IMR-90 (cell line): ENCODE data around the gene SPINT2. TPM values are rescaled to one million over a fixed set of nuclear protein-coding genes. Genes with fewer than 3 reads are reported as not detected.
"Not testable (repeated sequence)": the region's sequence is repeated elsewhere in the genome, so short reads cannot be mapped to it uniquely, and the experiment has no call there.

ENCODE experiments used
- ATAC-seq: fragments of 200-7000 bp; cut with Tn5 transposase; 2 replicates; pipeline ENCODE4 v1.9.1; 2020; ENCODE audit warnings: low read depth, mild to moderate bottlenecking, moderate library complexity
- BruUV-seq: library from RNA; stranded (reverse); fragments of 400-500 nt; replicated peaks from 2 replicates; lab custom pipeline; 2021; lab: Mats Ljungman, UMichigan
- CTCF ChIA-PET: fragments of 300-600 bp; formaldehyde crosslinking; extraction: SDS; loops from one replicate; lab custom pipeline; 2021; ENCODE audit warnings: antibody characterized with exemption; lab: Yijun Ruan, JAX
- POLR2A ChIA-PET: fragments of 300-600 bp; sonication (Branson Sonifier 250); formaldehyde crosslinking; loops from one replicate; lab custom pipeline; 2022; ENCODE audit warnings: antibody characterized with exemption; ENCODE audit not compliant: unreplicated experiment; lab: Charles Lee
- DNase-seq: peaks from one replicate; pipeline ENCODE4 v3.0.0; 2013
- H2AFZ ChIP-seq: replicated peaks from 2 replicates; pipeline ENCODE3; 2013; ENCODE audit warnings: low read length, mild to moderate bottlenecking; ENCODE audit not compliant: poor library complexity
- H2AK5ac ChIP-seq: 2 replicates; pipeline ENCODE4 v1.6.1; 2013; ENCODE audit warnings: low read depth, low read length, inconsistent platforms
- H2AK9ac ChIP-seq: replicated peaks from 2 replicates; pipeline ENCODE3; 2013; ENCODE audit warnings: mild to moderate bottlenecking, low read depth, low read length, moderate library complexity; ENCODE audit not compliant: poor library complexity
- H2BK120ac ChIP-seq: 2 replicates; pipeline ENCODE4 v1.6.1; 2013; ENCODE audit warnings: low read depth, low read length, inconsistent platforms
- H2BK15ac ChIP-seq: 3 replicates; pipeline ENCODE4 v1.6.1; 2013; ENCODE audit warnings: low read depth, low read length, inconsistent platforms
- H2BK20ac ChIP-seq: 2 replicates; pipeline ENCODE4 v1.6.1; 2013; ENCODE audit warnings: low read depth, mild to moderate bottlenecking, inconsistent platforms, low read length, moderate library complexity
- H2BK5ac ChIP-seq: 2 replicates; pipeline ENCODE4 v1.6.1; 2013; ENCODE audit warnings: mild to moderate bottlenecking, low read depth, low read length, inconsistent platforms; ENCODE audit not compliant: poor library complexity, severe bottlenecking
- H3K14ac ChIP-seq: replicated peaks from 2 replicates; pipeline ENCODE4 v1.6.1; 2013; ENCODE audit warnings: low read depth, low read length, inconsistent platforms
- H3K18ac ChIP-seq: 2 replicates; pipeline ENCODE4 v1.6.1; 2013; ENCODE audit warnings: low read depth, low read length, control low read depth
- H3K23ac ChIP-seq: 2 replicates; pipeline ENCODE4 v1.6.1; 2013; ENCODE audit warnings: low read depth, low read length, inconsistent platforms
- H3K27ac ChIP-seq: 2 replicates; pipeline ENCODE4 v1.5.1; 2013; ENCODE audit warnings: mild to moderate bottlenecking, control low read depth, low read length; ENCODE audit not compliant: insufficient read depth
- H3K27me3 ChIP-seq: 2 replicates; pipeline ENCODE4 v1.6.1; 2013; ENCODE audit warnings: low read length; ENCODE audit not compliant: control insufficient read depth, insufficient read depth
- H3K36me3 ChIP-seq: 2 replicates; pipeline ENCODE4 v1.6.1; 2013; ENCODE audit warnings: low read length, mixed read lengths; ENCODE audit not compliant: control insufficient read depth, insufficient read depth
- H3K4ac ChIP-seq: 2 replicates; pipeline ENCODE4 v1.6.1; 2013; ENCODE audit warnings: low read depth, low read length, inconsistent platforms
- H3K4me1 ChIP-seq: 2 replicates; pipeline ENCODE4 v1.6.1; 2013; ENCODE audit warnings: low read length, mixed read lengths; ENCODE audit not compliant: control insufficient read depth, insufficient read depth
- H3K4me2 ChIP-seq: 2 replicates; pipeline ENCODE4 v1.6.1; 2013; ENCODE audit warnings: low read depth, mild to moderate bottlenecking, control low read depth, low read length, moderate library complexity
- H3K4me3 ChIP-seq: 2 replicates; pipeline ENCODE4 v1.5.1; 2013; ENCODE audit warnings: low read depth, mild to moderate bottlenecking, control low read depth, low read length, moderate library complexity; ENCODE audit not compliant: insufficient read depth
- H3K56ac ChIP-seq: 2 replicates; pipeline ENCODE4 v1.6.1; 2013; ENCODE audit warnings: low read length, inconsistent platforms; ENCODE audit not compliant: insufficient read depth; ENCODE audit errors: extremely low read depth
- H3K79me1 ChIP-seq, 2 experiments: 2 replicates each; pipeline ENCODE4 v1.6.1; 2013; ENCODE audit warnings: low read length in 2 of 2, inconsistent platforms in 1 of 2, low read depth in 1 of 2
- H3K9ac ChIP-seq: 2 replicates; pipeline ENCODE4 v1.6.1; 2013; ENCODE audit warnings: low read depth, low read length, control low read depth
- H3K9me1 ChIP-seq: 2 replicates; pipeline ENCODE4 v1.6.1; 2013; ENCODE audit warnings: low read length, inconsistent platforms; ENCODE audit not compliant: insufficient read depth
- H3K9me3 ChIP-seq: 2 replicates; pipeline ENCODE4 v1.6.1; 2013; ENCODE audit warnings: low read length; ENCODE audit not compliant: control insufficient read depth, insufficient read depth
- H4K20me1 ChIP-seq: 2 replicates; pipeline ENCODE4 v1.6.1; 2013; ENCODE audit warnings: low read length, inconsistent platforms; ENCODE audit not compliant: insufficient read depth
- H4K5ac ChIP-seq: 2 replicates; pipeline ENCODE4 v1.6.1; 2013; ENCODE audit warnings: mild to moderate bottlenecking, low read depth, low read length, control low read depth
- H4K8ac ChIP-seq, 2 experiments: 2 replicates each; pipeline ENCODE4 v1.6.1; 2013; ENCODE audit warnings: low read depth in 2 of 2, low read length in 2 of 2, control low read depth in 1 of 2, inconsistent platforms in 1 of 2
- H4K91ac ChIP-seq: 2 replicates; pipeline ENCODE4 v1.6.1; 2013; ENCODE audit warnings: low read depth, low read length, inconsistent platforms; ENCODE audit not compliant: insufficient read depth
- WGBS, 2 experiments: methylation state at CpG; one replicate each; pipeline versions ENCODE4 v1.1.5 to v1.1.7; 2013; ENCODE audit warnings: missing lambda C conversion rate in 2 of 2; ENCODE audit not compliant: insufficient read length in 1 of 2; ENCODE audit errors: extremely low coverage in 2 of 2; 5-methylcytosine and 5-hydroxymethylcytosine counted together
- dilution Hi-C: fragments of 300-500 bp; cut with HindIII; formaldehyde crosslinking; loops from one replicate; pipeline ENCODE4 v1.14.3; 2018; ENCODE audit warnings: low sequenced_read_pairs; ENCODE audit not compliant: unreplicated experiment
- in situ Hi-C: fragments of 300-500 bp; cut with MboI; formaldehyde crosslinking; loops from 3 replicates; pipeline ENCODE4 v1.14.3; 2019; ENCODE audit warnings: low sequenced_read_pairs, inconsistent platforms, mixed read lengths
- intact Hi-C: fragments of 100-400 bp; cut with micrococcal nuclease; formaldehyde crosslinking; loops from 2 replicates; pipeline ENCODE4 v1.10.0; 2022
- polyA plus RNA-seq, 3 experiments: library from polyadenylated mRNA; depleted of rRNA; stranded (reverse); fragments of >200 nt; gene quantifications; 2 replicates each; pipeline ENCODE4 v1.2.3, GENCODE V29; 2012; ENCODE audit warnings: low replicate concordance in 1 of 3
- total RNA-seq: library from RNA; depleted of rRNA; stranded (reverse); fragments of >200 nt; gene quantifications from 2 replicates; pipeline ENCODE4 v1.2.3, GENCODE V29; 2012

Gene SPINT2
- total and polyA plus RNA-seq, 2 of the 4 experiments (the other 2 are of a cell fraction), result 0.54 to 1.2 TPM

DNA sequence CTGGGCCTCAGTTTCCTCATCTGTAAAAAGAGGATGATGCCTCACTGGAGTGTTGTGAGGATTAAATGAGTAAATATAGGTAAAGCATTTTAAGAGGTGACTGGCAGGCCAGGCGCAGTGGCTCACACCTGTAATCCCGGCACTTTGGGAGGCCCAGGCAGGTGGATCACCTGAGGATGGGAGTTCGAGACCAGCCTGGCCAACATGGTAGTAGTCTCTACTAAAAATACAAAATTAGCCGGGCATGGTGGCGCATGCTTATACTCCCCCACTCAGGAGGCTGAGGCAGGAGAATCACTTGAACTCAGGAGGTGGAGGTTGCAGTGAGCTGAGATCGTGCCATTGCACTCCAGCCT is 39.5 kb upstream of the SPINT2 start:
- peaks cover 8 to 24% of the 10 kb centered on the region in 2 experiments for H3K79me1 ChIP-seq
- in situ Hi-C loops (loop anchor here (25.0 kb wide), 1 partner anchor 412 kb away; the partner anchor contains the start of gene ACTN4), intact Hi-C loops (loop anchor here (2.0 kb wide), 1 partner anchor 322 kb away; no protein-coding TSS in a partner anchor)
- H3K18ac ChIP-seq, H2AFZ ChIP-seq, H4K8ac ChIP-seq, dilution Hi-C loops, H3K4ac ChIP-seq, H2AK5ac ChIP-seq, H4K5ac ChIP-seq, H2BK15ac ChIP-seq, H3K9ac ChIP-seq, H3K4me1 ChIP-seq, H3K27ac ChIP-seq, POLR2A ChIA-PET, H2BK20ac ChIP-seq, H2AK9ac ChIP-seq, H3K14ac ChIP-seq, BruUV-seq, H2BK120ac ChIP-seq, H3K4me2 ChIP-seq, H3K23ac ChIP-seq, CTCF ChIA-PET, H3K56ac ChIP-seq, DNase-seq, H3K4me3 ChIP-seq, H3K9me3 ChIP-seq, H3K27me3 ChIP-seq, H3K36me3 ChIP-seq, H4K20me1 ChIP-seq, H2BK5ac ChIP-seq, H4K91ac ChIP-seq, ATAC-seq: not testable (repeated sequence)
- peaks cover 14% of the 10 kb centered on the region for H3K9me1 ChIP-seq
- no CpG with 5 or more reads among the region's 6 CpGs for WGBS, 2 experiments
